Stimulated activated CD4-positive, alpha-beta T cell treated with anti-CD3 and anti-CD28 coated beads, TNF-alpha, amount 100 ng/mL, for 48 hours (primary cell): Measurements from ENCODE around the gene CTNNA2.

Source experiments
- DNase-seq, 3 donors: peaks; one replicate each; pipeline ENCODE4 v3.0.0-alpha.2; 2020; ENCODE audit warnings: low read depth in 3 of 3

Gene CTNNA2

DNA sequence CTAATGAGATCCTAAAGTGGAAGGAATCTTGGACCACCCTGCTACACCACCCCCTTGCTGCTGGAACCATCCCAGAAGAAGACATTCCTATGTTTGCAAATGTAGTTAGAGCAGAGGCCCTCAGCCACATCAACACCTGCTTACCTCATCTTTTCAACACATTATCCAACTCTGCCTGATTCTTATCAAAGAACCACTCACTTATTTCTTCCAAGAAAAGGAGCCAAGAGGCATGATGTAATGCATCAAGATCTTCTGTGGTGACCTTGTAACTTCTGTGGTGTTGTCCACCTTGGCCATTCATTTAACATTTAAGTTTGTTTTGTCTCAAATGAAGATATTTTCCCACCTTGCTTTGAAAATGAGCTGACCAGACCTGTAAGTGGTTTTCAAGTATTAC, 338.1 kb downstream of the CTNNA2 start:
- no peak for DNase-seq

- DNase-seq: no peak
Measured at GRCh38 chr2:79855264-79856006, 342.6 kb downstream of the CTNNA2 start.

- DNase-seq: no peak
Measured at GRCh38 chr2:79857888-79858287, 345.0 kb downstream of the CTNNA2 start.

GRCh38 chr2:79860228-79861058, 347.6 kb downstream of the CTNNA2 start:
- DNase-seq: no peak

GRCh38 chr2:79861059-79861374, 348.2 kb downstream of the CTNNA2 start:
- DNase-seq: no peak

GRCh38 chr2:79862756-79863155, 349.9 kb downstream of the CTNNA2 start:
- no peak for DNase-seq

- no peak for DNase-seq
Measured at GRCh38 chr2:79872656-79873055, 359.8 kb downstream of the CTNNA2 start.

DNA sequence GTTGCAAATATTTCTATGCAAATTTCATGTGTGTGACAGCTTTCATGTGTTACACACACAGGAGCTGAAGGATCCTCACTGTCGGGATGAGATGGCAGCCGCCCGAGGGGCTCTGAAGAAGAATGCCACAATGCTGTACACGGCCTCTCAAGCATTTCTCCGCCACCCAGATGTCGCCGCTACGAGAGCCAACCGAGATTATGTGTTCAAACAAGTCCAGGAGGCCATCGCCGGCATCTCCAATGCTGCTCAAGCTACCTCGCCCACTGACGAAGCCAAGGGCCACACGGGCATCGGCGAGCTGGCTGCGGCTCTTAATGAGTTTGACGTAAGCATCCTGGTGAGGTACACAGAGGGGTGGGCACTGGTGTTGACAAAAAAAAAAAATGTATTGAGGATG, 361.2 kb downstream of the CTNNA2 start:
- DNase-seq: no peak

GRCh38 chr2:79876430-79876829, 363.6 kb downstream of the CTNNA2 start:
- DNase-seq: no peak

- no peak for DNase-seq
Measured at GRCh38 chr2:79882548-79882947, 369.7 kb downstream of the CTNNA2 start.

GRCh38 chr2:79887747-79888374, 375.0 kb downstream of the CTNNA2 start:
- peak in 2 of 3 donors; percentile 2 to 12 for DNase-seq

DNA sequence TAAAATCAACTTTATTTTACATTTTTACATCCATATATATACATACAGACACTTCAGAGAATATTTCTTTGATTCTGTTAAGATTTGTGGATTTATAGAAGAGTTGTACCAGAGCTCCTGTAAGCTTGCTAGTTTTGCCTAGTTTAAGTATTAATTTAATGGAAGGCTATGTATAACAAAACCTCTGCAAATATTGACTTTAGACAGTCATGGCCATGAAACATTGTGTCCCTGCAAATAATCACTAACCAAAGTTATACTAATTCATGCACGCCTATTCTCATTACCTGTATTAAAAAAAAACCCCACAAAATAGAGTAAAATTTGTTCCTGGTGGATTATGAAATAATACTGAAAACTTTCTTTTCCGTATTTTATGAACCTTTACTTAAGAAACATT, 379.3 kb downstream of the CTNNA2 start:
- DNase-seq: no peak

GRCh38 chr2:79899196-79899595, 386.3 kb downstream of the CTNNA2 start:
- DNase-seq: no peak

GRCh38 chr2:79901161-79901560, 388.3 kb downstream of the CTNNA2 start:
- DNase-seq: no peak

DNA sequence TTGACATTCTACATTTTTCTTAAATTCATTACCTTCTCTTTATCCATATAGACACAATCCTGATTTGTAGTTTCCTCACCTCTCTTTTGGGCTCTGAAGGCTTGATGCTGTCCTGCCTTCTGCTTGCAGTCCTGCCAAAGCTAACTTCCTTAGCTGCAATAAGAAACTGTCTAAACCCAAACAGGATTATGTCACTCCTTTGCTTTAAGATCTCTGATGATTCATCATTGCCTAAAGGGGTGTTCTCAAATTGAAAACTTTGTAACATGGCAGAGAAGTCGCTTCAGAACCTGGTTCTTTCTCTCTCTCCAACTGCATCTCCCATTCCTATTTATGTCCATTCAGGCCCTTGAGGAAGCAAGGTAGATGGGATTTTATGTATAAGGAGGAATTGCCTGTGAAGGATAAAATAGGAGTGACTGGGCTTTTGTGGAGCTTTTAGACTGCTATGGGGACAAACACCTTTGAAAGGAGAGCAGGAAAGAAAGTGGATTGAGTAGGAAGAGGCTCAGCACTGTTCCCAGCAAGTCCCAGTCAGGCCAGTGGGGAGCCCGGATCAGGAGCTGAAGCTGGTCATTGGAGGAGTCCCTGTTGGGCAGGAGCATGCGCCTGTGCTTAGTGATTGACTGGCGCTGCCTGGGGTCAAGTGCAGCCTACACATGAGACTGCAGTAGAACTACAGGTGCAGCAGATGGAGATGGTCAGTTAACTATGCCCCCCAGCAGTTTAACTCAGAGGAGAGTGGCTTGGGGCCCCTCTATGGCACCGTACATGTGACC, 390.6 kb downstream of the CTNNA2 start:
- DNase-seq: no peak

DNA sequence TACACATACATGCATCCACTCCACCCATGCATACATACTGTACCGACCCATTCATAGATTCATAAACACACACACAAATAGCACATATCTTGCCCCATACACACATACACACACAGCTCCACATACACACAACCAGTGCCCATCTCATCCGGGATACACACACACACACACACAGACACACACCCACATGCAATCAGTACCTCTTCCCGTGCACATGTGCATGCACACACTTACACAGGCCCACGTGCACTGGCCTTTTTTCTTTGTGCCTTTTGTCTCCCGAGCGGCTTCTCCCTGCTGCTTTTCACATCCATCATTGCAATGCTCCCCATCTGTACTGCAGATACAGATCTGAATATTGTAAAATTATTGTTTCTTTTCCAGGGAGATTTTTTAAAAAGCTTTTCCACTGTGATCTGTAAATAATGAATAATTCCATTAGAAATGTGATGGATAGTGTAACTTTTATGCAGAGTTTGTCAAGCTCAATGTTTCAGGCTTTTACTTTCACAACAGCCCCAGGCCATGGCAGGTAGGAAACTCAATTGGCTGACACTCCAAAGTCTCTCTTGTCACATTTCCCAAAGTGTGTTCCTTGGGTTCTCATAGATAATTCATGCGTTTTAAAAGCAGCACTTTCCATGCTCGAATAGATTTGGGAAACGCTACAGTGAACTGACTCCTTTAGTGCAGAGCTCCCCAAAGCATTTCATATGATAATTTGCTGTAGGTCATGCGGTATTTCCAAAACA, 393.5 kb downstream of the CTNNA2 start:
- DNase-seq: no peak

GRCh38 chr2:79909521-79909920, 396.7 kb downstream of the CTNNA2 start:
- DNase-seq: no peak

DNA sequence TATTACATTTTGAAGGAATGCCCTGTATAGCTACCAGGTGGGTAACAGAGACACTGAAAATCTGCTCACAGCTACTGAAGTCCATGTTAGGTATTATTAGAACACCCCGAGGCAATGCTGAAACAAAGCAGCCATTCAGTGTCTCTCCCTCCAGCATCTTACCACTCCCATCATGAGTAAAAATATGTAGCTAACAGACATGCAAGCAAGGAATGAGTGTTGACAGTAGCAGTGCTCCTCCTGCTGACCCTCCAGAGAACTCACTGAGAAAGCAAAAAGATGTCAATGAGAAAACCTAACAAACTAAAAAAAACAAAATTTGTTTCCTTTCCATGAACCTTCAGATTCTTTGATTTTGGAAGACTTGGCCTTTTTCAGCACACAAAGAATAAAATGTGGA, 397.8 kb downstream of the CTNNA2 start:
- no peak for DNase-seq

- DNase-seq: no peak
Measured at GRCh38 chr2:79915455-79915854, 402.6 kb downstream of the CTNNA2 start.

GRCh38 chr2:79916285-79916684, 403.4 kb downstream of the CTNNA2 start:
- DNase-seq: no peak

DNA sequence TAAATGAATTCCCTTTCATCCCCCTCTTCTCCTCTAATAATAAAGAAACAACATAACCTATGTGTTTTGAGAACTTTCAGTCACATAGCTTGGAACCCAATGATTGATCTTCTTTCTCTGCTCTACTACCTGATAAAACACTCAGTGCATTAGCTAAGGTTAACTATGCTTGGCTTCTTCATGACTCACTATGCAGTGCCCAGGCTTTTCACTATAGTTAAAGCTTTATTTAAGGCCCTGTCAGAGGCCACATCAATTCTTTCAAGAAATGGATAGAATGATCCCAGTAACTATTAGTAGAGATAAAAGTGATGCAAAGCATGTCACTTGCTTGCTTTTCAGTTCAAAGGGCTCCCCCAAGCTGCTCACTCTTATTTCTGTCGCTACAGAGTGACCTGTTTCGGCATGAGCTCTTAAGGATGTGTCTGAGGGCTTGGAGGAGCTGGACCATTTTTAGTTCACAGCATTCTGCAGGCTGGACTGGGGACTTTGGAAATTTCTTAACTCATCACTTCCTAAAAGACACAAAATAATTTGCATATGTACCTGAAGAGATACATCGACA, 407.7 kb downstream of the CTNNA2 start:
- no peak for DNase-seq
